ENCODE measurements around the gene CLEC20A.

Gene CLEC20A

DNA sequence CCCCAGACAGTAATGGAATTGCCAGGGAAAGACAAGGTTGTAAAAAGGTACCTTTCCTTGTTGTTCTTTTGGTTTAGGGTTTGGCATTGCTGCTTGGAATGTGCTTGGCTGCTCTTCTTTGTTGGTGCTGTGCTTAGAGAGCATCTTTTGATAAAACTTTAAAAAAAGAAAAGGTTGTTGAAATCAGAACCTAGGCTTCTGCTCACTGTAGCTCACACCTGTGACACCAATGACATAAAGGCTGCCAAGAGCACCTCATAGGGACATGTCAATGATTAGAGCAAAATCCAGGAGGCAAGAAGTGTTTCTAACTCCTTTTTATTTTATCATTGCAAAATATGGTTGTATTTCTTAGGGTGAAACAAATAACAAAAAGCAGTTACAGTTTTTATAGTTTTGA is 28.9 kb downstream of the CLEC20A start:
- no peak for DNase-seq

DNA sequence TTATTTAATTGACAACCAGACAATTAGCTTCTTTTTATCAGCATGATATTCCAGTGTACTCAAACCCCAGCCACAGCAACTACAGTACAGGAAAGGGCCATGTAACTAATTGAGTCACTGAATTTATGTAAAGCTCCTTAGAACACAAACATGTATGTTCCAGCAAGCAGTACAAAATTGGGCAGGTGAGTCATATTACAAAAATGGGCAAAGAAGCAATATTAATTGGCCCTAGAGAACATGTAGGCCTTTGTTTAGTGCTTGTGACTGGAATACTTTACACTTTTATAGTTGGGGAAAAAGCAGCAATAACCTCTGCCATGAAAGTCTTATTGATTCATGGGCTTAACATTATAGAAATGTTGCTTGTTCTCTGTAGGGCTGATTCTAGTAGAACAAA is 31.8 kb downstream of the CLEC20A start:
- DNase-seq, result no peak

DNA sequence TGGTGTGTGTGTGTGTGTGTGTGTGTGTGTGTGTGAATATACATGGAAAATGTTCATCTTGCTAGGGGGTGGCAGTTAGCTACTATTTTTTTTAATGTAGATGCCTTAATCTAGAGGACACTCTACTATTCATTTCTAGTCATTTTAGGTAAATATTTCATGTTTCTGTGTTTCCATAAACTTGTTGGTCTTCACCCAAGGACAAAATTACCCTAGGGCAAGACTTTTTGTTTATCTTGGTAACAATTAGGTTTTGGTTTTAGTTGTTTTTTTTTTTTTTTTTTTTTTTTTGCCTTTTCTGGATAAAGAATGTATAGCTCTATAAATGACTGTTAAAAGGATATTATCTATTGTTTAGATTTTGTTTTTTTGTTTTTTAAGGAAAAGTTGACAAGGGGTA is 32.2 kb downstream of the CLEC20A start:
- no peak for DNase-seq

DNA sequence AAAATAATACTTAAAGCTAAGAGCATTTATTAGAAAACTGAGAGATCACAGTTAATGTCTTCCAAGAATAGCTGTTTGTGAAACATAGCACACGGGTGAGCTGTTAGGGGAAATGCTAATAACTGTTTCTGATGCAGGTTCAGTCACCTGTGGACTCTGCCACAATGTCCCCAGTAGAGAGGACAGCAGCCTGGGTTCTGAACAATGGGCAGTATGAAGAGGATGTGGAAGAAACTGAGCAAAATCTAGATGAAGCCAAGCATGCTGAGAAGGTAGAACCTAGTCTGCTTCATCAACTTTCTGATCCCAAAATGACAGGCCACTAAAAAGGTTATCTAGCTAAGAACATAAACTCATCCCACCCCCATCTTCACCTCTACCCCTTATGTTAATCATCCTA is 32.6 kb downstream of the CLEC20A start:
- DNase-seq, result no peak

DNA sequence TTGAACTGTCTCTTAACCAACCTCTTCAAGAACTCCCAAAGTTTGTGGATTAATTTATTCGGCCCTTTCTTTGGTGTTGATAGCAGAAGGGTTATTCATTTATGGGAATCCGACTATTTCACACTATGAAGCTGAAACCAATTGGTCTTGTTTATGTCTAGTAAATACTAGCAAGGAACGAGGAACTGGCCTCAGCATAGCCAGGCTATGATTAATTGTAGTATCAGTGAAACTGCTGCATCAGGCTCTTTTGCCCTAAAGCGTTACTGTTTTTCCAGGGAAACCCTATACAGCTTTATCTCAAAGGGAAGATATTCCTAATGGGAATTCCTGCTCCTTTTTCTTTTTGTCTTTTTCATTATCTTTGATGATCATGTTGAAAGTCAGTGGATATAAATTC is 35.1 kb downstream of the CLEC20A start:
- no peak for DNase-seq

DNA sequence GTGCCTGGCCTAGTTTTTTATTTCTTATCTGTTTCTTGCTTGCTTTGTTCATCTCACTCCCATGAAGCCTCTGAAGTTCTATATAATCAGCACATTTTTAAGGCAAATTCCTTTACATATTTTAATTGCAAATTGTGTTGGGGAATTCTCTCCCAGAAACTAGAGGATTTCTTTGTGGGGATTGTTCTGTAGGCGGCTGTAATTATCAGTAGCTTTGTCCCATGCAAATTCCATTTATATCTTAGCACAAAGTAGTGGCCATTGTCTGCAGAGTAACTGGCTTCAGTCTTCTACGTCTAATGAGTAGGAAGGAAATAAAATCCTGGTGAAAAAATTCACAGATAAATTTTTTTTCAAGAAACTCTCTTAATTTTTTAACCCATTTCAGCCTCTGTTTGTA is 35.7 kb downstream of the CLEC20A start:
- DNase-seq, result no peak

DNA sequence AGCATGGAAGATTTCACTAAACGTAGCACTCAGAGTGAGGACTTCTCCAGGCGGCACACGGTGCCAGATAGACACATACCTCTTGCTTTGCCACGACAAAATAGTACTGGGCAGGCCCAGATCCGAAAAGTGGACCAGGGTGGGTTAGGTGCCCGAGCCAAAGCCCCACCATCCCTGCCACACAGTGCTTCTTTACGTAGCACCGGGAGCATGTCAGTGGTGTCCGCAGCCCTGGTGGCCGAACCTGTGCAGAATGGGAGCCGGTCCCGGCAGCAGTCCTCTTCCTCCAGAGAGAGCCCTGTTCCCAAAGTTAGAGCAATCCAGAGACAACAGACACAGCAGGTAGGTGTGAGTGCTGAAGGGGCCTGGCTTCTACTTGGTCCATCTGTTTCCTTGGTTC is 38.6 kb downstream of the CLEC20A start:
- DNase-seq, result no peak

DNA sequence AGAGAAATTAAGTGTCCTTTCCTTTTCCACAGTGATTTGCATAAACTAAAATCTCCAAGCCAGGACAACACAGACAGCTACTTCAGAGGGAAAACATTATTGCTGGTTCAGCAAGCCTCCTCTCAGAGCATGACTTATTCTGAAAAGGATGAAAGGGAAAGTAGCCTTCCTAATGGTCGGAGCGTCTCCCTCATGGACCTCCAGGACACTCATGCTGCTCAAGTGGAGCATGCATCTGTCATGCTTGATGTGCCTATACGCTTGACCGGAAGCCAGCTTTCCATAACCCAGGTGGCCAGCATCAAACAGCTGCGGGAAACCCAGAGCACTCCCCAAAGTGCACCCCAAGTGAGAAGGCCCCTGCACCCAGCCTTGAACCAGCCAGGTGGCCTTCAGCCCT is 39.1 kb downstream of the CLEC20A start:
- peak; percentile 30 for DNase-seq

DNA sequence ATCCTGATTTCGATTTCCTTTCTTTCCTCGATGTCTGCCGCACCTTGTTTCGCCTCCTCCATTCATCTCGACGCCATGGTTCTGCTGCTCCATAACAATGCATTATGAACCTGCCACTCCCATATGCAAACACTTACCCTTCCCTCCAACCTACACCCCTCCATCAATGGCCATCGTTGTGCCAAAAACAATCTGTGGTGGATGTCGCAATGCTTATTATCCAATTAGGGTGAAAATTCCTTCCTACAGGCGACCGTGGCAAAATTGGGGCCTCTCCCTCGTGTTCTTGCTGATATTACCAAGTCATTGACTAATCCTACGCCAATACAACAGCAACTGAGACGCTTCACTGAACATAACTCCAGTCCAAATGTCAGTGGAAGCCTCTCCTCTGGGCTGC is 40.3 kb downstream of the CLEC20A start:
- no peak for DNase-seq

DNA sequence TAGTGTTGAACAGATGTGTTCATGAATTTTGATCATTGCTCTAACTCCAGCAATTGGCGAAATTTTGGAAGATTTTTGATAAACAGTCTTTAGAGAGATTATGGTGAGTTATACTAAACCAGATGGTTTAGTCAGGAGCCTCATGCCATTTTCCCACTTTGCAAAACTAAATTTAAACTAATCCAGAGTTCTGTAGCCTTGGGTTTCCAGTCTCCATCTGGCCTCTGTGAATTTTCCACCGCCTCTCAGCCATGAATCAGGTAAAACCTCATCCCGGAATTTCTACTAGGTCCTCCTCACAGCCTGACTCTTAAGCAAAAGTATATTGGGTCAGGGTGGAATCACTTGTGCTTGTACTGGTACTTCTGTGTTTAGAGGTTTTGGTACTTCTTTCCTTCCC is 44.8 kb downstream of the CLEC20A start:
- DNase-seq, result no peak

DNA sequence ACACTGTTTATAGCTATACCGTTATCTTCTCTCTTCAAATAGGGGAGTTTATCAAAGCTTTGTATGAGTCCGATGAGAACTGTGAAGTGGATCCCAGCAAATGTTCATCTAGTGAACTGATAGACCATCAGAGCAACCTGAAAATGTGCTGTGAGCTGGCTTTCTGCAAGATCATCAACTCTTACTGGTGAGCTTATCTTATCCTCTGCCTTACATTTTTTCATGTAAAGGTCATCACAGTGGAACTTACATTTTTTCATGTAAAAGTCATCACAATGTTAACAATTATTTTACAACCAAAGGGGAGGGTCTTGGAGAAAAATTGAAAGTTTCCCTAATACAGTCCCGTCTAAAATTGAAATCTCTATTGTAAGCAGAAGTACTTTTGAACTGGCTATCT is 45.2 kb downstream of the CLEC20A start:
- DNase-seq, result no peak

DNA sequence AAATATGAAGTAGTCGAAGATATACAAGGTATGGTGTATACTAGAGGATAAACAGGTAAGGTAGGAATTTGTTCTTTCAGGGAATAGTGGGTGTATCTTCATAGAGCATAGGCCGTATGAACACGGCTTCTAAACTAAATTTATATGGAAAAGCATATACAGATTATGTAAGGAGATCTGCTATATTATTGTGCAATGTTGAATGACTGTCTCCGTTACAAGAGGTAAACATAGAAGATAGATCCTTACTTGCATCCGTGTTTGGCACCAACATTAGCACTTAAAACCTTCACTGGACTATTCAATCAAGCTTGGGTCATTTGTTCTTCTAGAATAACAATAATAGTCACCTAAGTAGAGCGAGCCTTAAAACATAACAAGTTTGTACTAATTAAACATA is 45.9 kb downstream of the CLEC20A start:
- no peak for DNase-seq

DNA sequence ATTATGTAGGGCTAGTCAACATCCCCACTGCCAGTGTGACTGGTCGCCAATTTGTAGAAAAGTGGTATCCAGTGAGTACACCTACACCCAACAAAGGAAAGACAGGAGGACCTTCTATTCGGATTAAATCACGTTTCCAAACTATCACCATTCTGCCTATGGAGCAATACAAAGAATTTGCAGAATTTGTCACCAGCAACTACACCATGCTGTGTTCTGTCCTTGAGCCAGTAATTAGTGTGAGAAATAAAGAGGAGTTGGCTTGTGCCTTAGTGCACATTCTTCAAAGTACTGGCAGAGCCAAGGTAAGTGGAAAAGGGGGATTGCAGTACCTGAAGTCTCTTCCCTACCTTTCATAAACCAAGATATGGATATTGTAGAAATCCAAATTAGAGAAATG is 53.8 kb downstream of the CLEC20A start:
- DNase-seq, result no peak

DNA sequence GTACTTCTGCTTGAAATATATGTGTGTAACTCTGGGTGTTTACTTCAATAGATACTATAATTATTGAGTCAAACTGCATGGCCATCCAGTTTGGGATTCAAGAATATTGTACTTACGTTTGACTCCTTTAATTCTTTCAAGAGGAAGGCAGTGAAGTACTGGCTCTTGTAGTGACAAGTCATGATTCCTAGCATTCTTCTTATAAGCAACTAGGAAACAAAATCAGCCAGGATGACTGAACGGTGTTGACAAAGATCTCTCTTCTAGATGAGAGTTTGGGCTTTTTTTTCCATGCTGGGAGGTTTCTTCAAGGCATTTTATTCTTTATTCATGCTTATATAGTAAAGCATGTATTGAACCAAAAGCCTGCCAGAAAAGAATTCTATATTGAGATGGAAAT is 58.3 kb downstream of the CLEC20A start:
- DNase-seq, result no peak

DNA sequence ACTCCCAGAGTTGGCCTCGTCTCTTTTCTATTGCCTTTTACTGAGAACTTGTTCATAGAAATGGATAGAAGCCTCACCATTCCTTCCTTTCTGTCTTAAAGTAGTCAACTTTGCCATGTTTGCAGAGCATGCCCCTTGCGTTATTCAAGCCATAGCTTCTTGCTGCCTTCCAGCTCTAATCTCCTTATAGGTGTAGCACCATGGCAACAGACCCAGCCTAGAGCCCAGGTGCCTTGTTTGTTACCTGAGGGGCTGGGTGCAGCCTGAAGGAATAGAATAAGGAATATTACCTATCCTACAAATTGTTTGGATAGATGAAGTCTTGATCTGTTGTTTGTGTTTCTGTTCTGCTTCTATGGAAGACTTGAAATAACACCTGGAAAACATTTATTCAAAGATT is 59.9 kb downstream of the CLEC20A start:
- no peak for DNase-seq

DNA sequence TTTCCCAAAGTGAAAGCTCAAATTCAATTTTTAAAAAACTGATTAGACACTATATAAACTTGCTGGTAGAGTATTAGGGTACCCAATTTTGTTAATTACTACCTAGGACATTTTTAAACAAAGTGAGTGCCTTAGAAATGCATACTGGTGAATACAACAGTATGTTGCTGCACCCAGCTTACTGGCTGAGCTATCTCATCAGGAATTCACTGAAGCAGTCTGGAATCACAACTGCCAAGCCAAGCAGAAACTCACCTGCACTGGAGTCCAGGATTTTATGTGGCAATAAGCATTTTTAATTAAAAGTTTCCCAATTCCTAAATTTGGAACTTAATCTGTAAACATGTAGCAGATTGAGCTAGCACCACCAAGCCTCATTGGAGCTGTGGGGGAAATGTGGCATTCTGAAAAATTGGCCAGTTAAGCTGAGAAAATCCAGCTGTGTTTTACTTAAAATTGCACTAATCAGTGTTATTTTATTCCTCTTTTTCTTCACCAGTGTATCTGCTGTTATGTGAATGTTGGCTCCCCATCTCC is 61.8 kb downstream of the CLEC20A start:
- DNase-seq, result no peak

DNA sequence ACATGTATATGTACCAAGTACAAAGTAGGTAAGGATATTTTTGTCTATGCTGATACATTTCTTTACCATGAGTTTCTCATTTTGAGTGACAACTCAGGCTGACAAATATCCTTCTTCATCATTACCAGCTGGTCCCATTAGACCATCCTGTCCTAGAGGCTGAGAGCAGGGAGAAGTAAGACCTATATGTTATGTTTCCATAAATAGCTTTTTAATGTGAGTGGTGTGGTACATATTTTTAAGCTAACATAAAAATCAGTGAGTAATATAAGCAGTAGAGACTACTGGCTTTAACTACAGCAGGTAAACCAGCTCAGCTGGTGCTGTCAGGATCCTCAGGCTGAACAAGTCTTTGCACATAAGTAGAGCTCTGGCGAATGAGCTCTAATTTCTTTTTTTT is 62.4 kb downstream of the CLEC20A start:
- DNase-seq, result no peak

Data from retina (tissue), 1 donor.